GM20000 (cell line): ENCODE measurements around the gene PTK6.

ENCODE experiments used
- DNase-seq: peaks from one replicate; pipeline ENCODE4 v3.0.0; 2012; ENCODE audit warnings: low spot score
- TF ChIP-seq, protein P1 (sequence below): IDR thresholded peaks from 2 replicates; pipeline ENCODE4 v1.5.1; 2012; ENCODE audit warnings: mild to moderate bottlenecking, control low read depth; ENCODE audit errors: extremely low read depth, missing control alignments

PTK6 gene

DNA sequence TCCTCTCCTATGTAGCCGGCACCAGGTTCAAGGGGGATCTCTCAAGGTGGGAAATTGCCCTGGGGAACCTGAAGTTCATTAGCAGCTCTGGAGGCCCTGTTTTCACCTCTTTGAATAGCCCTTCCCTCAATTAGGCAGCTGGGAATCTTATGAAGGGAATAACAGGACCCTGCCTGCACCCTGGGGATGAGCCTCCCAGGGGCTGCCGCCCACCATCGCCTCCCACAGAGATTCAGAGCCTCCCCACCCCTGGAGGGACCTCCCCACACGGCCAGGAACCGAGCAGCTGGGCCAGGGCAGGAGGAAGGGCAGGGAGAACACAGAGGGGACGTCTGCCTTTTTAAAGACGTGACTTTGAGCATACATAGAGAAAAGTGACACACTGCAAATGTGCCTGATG lies 33.7 kb downstream of the PTK6 start:
- DNase-seq = no peak

DNA sequence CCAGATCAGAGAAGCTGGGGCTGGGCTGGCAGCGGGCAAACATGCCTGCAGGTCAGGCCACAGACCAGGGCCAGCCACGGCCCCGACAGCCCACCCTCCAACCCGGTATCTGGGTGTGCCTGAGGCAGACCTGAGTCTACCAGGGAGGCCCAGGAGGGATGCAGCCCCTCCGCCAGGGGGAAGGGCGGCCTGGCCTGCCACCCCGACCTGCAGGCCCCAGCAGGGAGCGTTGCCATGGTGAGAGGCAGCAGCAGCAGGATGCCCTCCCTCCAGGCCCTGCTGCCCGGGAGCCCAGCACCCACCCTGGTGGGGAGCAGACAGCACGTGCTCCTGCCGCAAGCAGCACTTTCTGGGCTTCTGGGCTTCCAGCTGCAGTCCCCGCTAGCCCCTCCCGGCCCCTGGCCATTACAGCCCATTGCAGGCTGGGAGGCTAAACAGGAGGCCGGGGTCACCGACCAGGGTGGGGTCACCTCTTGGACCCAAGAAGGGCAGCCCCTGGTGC lies 34.5 kb downstream of the PTK6 start:
- DNase-seq = no peak
- TF ChIP-seq, protein P1, sequence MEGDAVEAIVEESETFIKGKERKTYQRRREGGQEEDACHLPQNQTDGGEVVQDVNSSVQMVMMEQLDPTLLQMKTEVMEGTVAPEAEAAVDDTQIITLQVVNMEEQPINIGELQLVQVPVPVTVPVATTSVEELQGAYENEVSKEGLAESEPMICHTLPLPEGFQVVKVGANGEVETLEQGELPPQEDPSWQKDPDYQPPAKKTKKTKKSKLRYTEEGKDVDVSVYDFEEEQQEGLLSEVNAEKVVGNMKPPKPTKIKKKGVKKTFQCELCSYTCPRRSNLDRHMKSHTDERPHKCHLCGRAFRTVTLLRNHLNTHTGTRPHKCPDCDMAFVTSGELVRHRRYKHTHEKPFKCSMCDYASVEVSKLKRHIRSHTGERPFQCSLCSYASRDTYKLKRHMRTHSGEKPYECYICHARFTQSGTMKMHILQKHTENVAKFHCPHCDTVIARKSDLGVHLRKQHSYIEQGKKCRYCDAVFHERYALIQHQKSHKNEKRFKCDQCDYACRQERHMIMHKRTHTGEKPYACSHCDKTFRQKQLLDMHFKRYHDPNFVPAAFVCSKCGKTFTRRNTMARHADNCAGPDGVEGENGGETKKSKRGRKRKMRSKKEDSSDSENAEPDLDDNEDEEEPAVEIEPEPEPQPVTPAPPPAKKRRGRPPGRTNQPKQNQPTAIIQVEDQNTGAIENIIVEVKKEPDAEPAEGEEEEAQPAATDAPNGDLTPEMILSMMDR = no peak

More for the DNA sequence above, 33.7 kb downstream of the PTK6 start:
- TF ChIP-seq, protein P1 = no peak

DNA sequence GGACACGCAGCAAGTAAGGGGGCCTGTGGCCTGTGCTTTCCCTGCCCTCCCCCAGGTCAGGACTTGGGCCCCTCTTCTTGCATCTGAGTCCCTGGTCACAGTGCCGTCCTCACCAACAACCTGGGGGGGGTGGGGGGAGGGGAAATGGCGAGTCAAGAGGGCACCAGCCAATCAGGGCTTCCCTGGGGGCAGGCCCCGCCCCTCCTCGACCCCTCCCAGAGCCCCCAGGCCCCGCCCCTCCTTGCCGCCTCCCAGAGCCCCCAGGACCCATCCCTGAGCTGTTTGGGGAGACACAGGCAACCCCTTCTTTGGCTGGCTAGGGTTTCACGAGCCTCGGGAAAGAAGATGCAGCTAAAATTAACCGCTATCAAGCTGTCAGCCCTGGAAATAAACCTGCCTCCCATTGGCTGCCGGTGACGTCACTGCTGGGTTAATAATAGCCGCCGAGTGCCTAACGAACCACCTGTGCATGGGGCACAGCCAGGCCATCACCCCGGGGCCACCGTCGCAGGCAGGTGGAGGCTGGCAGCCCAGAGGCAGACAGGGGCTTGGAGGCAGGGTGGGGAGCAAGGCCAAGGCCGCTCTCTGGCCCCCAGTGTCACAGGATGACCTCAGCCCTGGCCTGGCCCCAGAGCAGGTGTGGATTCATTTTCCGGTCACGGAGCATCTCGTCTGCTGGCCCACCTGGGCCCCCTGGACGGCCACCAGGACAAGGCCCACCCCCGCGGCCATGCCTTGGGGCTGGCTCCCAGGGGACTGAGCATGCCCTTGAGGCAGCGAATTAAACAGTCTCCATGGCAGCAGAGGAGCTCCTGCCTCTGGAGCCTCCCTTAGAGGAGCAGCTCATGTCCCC lies 35.1 kb downstream of the PTK6 start:
- TF ChIP-seq, protein P1 = no peak
- DNase-seq = no peak

DNA sequence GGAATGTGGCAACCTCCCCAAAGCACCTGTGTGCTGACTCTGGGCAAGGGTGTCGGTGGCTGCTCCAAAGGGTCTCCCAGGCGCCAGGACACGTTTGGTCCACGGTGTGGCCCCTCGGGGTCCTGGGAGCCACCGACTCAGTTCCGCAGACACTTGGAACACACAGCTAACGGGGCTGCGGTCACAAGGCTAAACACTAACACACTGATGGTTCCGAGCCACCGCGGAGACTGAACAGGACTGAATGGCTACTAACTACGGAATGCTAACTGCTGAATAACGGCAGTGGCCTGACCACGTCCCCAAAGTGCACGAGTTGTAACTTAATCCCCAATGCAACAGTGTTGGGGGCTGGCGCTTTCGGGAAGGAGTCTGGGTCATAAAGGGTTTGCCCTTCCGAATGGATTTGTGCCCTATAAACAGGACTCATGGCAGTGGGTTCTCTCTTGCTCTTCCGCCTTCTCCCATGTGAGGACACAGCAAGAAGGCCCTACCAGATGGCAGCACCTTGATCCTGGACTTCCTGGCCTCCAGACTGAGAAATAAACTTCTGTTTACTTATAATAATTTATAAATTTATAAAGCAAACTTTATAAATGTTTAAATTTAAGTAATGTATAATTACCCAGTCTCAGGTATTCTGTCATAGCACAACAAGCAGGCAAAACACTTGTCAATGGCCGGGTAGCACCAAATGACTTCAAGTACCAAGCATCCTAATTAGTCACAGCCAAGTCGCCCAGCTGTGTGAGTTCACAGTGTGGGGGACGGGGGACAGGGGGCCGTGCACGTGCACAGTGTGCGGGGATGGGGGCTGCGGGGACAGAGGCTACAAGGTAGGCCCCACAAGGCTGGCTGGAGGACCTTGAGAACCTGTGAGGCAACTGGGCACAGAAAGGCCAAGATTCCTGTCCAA lies 36.0 kb downstream of the PTK6 start:
- DNase-seq = no peak
- TF ChIP-seq, protein P1 = no peak

DNA sequence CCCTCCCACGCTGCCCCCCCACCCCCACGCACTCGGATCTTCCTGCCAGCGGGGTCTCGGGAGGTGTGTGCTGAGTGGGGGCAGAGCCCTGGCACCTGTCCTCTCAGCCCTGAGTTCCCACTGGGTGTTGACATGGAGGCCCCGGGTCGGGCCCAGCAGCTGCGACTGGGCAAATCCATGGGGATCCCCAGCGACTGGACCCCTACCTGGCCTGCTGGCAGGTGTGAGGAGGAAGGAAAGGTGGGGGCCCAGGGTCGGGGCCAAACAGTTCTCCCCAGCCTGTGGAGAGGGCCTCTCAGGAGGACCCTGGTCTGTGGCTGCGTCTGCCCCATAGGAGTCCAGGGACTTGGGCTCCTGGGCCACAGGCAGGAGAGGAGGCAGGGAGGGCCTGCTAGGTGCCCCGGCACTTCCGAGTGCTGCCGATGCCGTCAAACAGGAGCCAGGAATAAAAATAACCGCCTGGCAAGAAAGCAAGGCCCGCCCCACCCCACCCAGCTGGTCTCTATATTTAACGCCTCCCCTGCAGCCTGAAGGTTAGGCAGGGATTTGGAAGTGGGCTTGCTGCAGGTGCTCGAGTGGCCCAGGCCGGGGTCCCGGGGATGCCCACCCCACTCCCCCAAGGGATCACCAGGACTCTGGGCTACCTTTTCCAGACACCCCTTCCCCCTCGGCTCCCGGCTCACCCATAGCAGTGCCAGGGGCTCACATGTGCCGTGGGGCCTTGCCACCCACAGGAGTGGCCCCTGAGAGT lies 36.9 kb downstream of the PTK6 start:
- TF ChIP-seq, protein P1 = no peak
- DNase-seq = no peak

DNA sequence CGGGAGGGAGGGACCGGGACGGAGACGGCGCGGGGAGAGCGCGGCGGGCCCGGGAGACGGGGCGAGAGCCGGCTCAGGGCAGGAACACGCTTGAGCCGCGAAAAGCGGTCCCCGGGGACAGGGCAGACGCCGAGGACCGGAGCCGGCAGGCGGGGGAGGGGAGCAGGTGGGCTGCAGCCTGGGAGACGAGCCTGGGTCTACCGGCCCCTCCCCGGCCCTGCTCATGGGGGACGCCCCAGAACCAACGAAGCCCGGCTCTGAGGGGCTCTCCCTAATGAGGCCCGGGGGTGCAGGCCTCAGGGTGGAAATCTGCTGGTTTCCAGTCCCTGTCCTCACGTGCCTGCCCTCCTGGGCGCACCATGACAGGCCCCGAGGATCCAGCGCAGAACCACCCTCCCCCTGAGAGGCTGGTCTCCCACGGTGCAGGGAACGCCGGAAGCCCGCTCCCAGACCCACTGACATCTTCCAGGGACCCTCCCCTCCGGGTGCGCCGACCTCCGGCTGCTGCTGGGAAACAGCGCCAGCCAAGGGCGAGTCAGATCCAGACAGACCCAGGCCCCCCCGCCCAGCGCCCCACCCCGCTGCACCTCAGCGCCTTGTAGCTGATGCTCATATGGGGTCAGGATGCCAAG lies 37.7 kb downstream of the PTK6 start:
- DNase-seq = no peak
- TF ChIP-seq, protein P1 = no peak
